Mucosa of gallbladder (tissue), 1 donor: Measurements from ENCODE around the gene GALNT9. TPM values are rescaled to one million over a fixed set of nuclear protein-coding genes. Genes with fewer than 3 reads are reported as not detected.
"Not testable (repeated sequence)": the region's sequence is repeated elsewhere in the genome, so short reads cannot be mapped to it uniquely, and the experiment has no call there.

Experiments used
- DNase-seq: peaks from one replicate; pipeline ENCODE4 v3.0.0-alpha.2; 2020; ENCODE audit warnings: low spot score
- total RNA-seq: library from RNA; stranded (reverse); gene quantifications from one replicate; pipeline ENCODE4 v1.2.1, GENCODE V29; 2021
- donor health status: DM: no; HTN: no; CAD: no.

Gene GALNT9
- total RNA-seq, 1 donor from 2014 or later, result 0.12 TPM

DNA sequence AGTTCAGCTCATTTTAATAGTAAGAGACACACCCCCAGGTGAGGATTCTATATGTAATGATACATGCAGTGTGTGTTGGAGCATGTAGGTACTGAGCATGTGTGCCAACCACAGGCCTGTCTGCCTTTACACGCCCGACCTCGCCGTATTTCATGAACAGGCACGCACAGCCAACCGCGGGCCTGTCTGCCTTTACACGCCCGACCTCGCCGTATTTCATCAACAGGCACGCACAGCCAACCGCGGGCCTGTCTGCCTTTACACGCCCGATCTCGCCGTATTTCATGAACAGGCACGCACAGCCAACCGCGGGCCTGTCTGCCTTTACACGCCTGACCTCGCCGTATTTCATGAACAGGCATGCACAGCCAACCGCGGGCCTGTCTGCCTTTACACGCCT is 63.6 kb downstream of the GALNT9 start:
- not testable (repeated sequence) for DNase-seq

DNA sequence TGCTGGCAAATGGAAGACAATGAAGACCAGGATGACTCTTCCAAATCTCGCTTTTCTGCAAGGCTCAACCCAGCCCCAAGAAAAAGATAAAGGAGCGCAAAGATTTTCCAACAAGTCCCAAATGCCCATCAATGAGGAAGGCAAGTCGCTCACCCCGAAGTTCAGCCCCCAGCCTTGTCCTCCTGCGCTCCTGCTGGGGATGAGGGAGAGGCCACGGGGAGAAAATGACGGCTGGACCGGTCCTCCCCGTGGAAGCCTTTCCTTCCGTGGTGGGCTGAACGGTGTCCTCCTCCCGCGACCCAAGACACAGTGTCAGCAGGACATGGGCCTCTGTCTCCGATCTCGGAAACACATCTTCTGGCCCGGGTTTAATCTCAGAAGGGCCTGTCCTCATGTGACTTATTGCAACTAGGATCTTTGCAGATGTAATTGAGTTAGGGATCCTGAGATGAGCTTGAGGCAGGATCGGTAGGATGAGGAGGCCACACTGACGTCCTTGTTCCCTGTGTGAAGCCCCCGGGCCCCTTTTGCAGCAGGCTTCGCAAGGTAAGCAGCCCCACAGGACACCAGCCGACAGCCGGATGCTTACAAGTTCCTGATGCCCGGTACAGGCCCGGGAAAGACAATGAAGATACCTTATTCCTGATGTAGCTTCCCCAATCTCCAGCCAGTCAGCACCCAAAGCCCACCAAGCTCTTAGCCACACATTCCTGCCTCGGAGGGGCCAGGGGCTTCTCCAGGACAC is 64.2 kb downstream of the GALNT9 start:
- no peak for DNase-seq

DNA sequence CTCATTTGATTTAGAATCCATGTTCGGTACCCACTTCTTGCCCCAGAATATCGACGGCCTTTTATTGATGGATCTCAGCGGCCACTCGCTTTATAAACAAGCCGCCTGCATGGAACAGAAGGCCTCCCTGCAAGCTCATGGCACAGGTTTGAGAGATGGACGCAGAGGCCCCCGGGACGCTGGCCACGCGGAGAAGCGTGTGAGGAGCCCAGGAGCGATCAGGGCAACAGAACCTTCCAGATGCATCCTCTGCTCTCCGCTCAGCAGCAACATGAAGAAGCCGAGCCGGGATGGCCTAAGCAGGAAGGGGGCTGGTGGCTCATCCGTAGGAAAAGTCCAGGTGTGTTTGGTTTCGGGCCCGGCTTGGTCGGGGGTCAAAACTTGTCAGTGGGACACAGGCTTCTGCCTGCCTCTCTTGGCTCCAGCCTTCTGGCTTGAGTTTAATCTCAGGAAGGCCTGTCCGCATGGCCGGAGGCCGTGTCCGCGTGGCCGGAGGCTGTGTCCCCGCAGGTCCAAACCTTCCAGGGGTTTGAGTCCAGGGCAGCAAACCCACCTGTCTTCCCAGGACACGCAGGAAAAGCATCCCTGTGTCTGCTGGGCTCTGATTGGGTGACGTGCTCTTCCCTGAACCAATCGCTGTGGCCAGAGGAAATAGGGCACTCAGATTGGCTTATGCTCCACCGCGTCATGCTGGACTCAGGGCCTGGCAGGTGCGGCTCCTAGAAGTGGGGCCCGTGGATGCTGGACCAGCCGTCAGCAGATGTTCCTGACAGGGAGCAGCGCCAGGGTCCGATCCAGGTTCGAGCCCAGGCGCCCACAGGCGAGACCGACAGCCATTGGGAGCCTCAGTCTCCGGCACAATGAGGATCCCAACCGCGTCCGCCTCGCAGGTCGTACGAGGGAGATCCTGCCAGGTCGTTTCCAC is 65.0 kb downstream of the GALNT9 start:
- no peak for DNase-seq

DNA sequence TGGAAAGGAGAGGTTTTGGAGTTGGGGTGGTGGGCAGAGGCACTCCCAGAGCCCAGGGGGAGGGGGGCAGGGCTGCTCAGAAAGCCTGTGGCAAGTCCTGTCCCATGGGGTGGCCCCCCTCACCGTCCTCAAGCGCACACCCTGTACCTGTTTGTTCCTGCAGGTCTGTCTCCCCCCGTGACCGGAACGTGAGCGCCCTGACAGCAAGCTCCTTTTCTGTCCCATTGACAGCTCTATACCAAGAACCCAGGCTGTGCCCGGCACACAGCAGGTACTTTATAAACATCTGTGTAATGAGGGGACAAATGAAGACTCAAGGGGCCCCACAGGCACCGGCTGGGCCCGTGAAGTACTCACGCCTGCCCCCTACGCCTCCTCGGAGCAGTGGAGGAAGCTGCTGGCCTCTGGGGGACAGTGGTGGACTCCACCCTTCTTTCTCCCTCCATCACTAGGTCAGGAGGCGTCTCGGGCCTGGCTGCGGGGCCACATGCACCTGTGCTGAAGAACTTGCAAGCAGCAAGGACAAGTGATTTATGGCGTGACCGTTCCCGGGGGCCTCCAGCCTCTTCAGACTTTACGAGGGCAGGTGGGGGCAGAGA is 65.8 kb downstream of the GALNT9 start:
- no peak for DNase-seq

DNA sequence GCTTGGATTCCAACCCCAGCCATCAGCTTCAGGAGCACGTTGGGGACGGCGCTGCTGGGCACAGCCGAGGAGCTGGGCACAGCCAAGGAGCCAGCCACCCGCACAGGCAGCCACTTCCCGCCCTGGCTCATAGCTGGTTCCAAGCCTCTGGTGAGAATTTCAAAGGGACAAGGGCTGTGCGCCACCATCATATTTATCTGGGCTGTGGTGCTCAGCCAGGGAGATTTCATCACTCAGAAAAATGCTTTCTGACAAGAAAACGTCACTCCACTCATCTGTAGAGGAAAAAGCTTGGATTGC is 66.4 kb downstream of the GALNT9 start:
- DNase-seq, result no peak

DNA sequence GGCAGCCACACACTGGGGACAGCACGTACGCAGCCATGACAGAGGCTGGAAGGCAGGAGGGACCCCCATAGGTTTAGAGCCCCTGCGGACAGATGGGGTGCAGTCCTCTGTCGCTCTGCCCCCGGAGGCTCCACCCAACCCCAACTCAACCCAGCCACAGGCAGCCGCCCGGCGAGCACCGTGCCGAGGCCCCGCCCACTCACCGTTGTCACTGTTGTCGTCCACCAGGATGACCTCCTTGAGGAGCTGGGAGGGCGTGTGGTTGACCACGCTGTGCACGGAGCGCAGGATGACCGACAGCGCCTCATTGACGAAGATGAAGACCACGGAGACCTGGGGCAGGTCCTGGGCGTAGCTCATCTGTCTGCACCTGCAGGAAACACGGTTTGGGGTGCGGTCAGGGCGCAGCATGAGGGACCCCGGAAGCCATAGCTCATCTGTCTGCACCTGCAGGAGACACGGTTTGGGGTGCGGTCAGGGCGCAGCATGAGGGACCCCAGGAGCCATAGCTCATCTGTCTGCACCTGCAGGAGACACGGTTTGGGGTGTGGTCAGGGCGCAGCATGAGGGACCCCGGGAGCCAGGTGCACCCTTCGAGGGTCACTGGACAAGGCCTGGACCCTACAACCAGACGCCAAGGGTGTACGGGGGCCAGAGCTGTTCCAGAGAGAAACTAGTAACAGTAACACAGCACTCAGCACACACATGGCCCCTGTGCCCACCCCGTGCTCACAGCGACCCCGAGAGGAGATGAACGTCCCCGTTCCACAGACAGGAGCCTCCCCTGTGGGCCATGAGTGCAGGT is 66.9 kb downstream of the GALNT9 start:
- DNase-seq, result no peak

DNA sequence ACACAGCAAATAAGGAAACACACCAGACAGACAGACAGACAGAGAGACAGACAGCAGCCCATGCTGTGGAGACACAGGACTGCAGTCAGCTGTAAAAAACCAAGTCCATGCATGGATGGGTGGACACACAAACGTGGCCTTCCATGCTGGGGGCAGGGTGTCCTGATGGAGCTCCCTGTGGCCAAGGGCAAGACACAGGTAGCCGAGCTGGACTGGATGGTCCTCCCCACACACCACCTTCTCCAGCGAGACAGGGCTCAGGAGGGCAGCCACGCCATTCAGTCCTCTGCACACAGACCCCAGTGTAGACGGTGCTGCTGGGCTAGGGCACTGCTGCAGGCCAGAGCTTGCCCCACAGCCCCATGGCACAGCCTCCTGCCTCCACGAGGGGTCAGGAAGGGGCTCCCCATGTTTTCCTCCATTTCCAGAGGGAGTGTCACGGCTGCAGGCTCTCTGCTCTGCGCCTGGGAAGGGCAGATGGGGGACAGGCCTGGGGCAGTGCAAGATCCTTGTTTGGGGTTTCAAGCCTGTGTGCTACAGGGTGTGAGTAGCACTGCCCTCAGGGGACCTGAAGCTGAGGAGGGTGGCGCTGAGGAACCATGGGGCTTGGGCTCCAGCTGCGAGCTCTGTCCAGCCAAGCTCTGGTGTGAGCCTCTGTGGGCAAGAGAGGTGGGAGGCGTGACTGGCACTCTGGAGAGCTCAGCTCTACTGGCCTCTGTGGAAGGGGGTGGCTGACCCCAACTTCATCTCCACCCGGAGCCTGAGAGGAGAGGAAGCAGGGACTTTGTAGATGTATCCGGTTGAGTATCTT is 67.9 kb downstream of the GALNT9 start:
- no peak for DNase-seq

DNA sequence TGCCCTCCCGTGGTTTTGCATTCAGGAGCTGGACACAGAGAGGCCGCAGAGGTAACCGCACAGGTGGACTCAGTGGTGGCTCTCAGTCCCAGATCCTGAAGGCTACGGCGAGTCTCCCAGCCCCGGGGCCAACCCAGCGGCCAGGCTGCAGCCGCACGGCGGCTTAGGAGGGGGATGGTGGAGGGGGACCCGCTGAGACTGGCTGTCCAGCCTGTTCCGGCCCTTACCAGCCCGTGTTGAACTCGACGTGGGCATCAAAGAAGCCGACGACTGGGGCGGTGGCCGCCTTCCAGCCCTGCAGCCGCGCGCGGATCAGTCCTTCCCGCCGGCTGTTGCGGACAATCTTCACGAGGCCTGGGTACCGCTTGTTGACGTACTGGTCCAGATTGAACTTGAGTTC is 68.7 kb downstream of the GALNT9 start:
- DNase-seq, result no peak

DNA sequence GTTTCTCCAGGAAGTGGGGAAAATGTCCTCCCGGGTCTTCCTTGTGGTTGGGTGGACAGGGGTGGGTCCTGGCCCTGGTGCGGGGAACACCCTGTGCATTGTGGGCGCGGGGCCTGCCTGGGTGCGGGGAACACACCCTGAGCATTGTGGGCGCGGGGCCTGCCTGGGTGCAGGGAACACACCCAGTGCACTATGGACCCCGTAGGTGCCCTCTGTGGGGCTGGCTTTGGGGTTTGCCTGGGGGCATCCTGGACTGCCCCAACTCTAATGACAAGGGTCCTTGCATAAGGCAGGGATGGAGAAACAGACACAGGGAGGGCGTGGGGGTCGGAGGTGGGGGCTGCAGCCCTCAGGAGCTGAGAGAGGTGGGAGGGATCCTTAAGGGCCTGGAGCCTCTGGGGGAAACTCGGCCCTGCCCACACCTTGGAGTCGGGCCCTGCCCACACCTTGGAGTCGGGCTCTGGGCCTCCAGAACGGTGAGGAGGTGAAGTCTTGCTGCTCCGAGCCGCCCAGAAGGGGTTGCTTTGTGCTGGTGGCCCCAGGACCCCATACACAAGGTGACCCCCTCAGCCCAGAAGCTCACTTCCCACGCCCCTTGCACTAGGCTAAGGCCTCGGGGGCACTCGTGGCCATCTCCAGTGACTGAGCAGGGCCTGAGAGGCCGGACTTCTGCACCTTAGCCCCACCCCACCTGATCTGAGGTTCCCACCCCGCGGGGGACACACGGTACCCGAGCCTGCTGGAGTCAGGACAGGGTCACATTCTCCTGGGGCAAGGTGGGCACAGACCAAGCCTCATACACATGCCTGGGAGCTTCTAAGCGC is 69.3 kb downstream of the GALNT9 start:
- no peak for DNase-seq

DNA sequence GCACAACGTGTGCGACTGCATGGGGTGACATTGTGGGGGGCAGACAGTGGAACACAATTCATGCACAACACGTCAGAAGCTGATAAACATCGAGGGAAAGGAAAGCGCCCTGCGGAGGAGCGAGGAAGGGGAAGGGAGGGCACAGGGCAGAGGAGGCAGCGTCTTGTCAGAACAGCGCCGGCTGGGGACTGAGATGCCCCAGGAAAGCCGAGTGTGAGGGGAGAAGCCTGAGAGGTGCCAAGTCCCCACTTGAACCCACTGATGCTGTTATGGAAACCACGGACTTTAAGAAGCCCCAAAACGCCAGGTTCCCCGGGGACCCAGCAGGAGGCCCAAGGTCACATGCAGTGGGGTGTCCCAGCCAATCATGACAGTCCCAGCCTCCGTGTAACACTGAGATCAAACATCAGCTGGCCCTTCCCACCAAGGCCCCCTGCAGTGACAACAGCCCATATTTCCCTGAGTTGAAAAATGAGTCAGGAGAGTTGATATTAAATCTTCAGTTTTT is 70.0 kb downstream of the GALNT9 start:
- no peak for DNase-seq

DNA sequence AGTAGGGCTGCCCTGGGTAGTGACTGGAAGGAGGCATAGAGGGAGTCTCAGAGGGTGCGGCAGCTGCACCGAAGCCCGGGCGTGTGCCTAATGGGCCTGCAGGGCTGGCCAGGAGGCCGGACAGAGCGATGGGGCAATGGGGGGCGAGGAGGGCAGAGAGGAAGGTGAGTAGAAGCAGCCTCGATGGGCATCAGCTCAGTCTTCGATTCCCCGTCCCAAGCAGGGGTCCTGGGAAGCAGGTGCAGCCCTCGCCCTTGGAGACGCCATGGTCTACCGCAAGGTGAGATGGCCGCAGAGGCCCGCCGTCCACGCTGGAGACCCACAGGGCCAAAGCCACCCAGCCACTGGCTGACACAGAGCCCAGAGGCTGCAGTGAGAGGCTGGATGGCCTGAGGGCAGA is 70.8 kb downstream of the GALNT9 start:
- DNase-seq, result no peak

DNA sequence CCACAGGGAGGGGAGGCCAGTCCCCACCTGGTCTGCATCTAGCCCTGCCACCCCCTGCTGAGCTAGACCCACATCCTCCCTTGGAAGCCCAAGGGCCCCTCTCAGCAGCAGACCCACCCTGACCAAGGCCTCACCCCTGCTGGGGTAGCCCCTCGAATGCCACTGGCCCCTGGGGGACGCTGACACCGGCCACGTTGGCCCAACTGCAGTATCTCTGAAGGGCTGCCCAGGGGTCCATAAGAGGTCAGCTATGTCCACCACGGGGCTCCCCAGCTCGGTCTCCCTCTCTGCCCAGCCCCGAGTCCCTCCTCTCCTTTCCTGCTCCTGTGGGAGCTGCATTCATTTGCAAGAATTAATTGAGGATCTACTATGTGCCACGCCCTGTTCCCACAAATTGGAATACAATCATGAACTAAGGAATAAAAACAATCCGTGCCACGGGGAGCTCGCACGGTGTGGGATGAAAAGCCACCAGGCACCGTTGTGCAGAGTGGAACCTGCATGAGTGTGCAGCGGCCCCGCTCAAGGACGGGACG is 71.4 kb downstream of the GALNT9 start:
- no peak for DNase-seq

DNA sequence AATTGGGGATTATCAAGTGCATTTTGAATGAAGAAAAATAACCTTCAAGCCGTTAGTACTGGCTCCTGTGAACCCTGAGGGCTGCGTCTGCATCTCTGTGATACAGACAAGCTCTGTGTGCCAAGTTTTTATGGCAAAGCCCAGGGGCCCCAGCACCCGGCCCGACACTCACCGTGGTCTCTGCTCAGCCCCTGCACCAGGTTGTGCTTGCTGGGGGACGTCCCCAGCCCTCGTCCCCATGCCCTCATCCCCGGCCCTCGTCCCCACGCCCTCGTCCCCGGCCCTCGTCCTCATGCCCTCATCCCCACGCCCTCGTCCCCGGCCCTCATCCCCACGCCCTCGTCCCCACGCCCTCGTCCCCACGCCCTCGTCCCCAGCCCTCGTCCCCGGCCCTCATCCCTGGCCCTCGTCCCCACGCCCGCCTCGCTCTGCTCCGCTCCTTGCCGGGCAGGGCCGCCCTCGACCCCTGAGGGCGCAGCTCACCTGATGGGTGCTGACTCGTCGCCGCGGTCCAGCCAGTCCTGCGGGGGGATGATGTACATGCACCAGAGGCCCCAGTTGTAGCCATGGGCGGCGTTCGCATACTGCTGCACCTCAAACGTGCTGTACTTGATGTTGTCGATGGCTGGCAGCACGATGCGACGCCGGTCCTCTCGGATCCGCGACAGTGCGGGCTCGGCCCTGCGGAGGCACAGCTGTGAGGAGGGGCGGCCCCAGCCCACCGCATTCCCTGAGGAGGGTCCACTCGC is 72.0 kb downstream of the GALNT9 start:
- DNase-seq, result no peak

DNA sequence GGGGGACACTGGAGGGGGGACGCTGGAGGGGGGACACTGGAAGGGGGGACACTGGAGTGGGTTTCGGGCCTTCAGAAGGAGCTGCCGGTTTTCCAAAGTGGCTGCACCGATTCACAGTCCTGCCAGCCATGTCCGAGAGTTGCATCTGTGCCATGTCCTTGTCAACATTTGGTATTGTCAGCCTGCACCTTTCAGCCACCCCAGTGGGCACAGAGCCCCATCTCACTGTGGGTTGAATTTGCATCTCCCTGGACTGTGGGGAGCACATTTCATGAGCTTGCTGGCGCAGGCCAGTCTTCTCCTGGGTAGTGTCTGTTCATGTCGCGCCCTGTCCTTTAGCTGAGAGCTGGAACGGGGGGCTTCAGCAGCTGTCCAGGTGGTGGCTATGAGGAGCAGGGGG is 72.7 kb downstream of the GALNT9 start:
- no peak for DNase-seq

DNA sequence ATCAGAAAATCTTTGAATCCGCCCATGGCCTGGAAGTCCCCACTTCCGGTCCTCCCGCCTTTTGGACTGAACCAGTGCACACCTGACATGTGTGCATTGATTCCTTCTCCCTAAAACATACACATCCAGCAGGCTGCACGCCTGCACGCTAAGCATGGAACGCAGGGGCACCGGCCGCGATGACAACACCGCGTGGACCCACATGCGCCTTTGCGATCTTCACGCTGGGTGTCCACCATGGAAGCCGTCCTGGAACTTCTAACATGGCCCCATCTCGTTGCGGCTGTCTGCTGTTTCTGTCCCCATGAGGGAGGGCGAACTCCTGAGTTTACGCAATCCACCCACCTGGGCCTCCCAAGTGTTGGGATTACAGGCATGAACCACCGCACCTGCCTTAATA is 73.7 kb downstream of the GALNT9 start:
- no peak for DNase-seq

DNA sequence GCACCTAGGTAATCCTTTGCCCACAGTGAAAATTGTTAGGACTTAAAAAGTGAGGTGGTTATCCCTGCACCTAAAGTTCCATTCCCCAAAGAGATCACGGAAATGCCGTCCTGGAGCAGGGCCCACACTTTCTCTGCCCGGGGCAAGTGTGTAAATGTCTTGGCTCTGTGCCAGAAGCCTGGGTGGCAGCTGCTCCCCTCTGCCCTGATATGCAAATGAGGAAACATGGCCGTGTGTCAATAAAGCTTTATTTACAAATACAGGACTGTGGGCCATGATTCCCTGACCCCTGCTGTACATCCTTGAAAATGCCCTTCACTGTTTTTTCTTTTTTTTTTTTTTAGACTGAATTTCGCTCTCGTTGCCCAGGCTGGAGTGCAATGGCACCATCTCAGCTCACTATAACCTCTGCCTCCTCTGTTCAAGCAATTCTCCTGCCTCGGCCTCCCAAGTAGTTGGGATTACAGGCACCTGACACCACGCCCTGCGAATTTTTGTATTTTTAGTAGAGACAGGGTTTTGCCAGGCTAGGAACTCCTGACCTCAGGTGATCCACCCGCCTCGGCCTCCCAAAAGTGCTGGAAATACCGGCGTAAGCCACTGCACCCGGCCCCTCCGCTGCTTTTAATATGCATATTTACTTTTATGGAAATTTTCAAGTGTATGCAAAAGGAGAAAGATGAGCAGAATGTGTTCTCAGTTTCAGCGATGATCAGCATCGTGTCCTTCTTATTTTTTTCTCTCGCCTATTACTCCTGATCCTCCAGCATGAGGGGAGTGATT is 75.5 kb downstream of the GALNT9 start:
- DNase-seq, result no peak

DNA sequence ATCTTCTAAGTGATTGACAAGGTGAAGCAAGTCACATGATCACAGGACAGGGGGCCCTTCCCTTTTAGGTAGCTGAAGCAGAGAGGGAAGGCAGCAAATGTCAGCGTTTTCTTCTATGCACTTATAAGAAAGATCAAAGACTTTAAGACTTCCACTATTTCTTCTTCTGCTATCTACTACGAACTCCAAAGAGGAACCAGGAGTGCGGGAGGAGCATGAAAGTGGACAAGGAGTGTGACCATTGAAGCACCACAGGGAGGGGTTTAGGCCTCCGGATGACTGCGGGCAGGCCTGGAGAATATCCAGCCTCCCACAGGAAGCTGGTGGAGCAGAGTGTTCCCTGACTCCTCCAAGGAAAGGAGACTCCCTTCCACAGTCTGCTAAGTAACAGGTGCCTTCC is 76.4 kb downstream of the GALNT9 start:
- not testable (repeated sequence) for DNase-seq
